ENCODE measurements around the gene MEX3C.

MEX3C gene

DNA sequence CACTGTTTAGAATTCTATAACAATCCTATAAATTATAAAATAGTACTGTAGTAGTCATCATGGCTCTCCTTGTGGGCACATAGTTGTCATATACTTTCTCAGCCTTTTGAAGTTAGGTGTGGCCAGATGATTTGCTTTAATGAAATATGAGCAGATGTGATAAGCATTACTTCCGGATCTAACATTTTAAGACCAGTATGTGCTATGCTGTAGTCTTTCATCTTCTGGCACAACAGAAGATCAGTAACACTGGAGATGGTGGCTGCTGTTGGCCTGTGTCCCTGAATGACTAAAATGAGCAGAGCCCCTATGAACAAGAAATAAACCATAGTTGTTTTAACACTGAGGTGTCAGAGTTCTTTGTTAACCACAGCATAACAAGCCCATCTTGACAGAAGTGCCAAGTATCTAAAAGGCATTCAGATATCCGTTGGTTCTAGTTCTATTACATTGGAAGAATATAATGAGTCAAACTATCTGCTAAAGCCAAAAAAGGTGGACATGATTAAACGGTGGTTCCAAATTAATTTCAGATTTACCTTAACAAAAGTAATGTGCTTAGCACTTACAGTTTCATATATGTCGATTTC is 6.3 kb downstream of the MEX3C start:
- FAIRE-seq = no peak

DNA sequence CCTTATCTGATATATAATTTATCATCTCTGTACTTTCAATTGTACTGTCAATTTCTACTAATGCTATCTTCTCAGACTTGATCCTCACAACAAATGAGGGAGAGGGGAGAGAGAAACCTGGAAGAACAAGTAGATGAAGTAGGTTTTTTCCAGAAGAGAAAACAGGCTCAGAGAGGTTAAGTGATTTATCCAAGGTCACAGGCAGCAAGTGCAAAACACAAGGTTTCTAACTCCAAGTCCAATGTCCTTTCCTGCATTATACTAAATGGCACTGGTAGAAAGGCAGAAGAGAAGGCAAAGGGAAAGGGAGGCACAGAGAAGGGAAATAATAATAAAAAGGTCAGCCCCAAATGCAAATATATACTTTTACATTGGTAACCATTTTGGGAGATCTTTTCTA is 7.5 kb downstream of the MEX3C start:
- FAIRE-seq = no peak

DNA sequence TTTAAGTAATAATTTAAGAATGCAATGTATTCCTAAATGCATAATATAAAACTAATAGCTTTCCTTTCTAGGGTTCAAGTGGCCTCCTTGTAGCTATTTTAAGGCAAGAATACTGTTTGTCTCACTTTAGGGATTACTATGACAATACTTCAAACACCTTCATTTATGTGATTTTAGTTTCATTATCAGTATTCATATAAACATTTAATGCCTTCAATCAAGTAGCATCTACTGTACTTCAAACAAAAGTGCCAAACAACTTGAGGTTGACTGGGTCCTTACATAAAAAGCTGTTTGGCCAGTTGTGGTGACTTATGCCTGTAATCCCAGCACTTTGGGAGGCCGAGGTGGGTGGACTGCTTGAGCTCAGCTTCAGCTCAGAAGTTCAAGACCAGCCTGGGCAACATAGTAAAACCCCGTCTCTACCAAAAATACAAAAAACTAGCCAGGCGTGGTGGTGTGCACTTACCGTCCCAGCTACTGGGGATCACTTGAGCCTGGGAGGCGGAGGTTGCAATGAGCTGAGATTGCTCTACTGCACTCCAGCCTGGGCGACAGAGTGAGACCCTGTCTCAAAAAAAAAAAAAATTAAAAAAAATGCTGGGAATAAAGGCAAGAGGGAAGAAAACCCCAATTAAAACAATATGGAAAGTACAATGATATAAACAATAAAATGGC is 9.3 kb downstream of the MEX3C start:
- FAIRE-seq = no peak

DNA sequence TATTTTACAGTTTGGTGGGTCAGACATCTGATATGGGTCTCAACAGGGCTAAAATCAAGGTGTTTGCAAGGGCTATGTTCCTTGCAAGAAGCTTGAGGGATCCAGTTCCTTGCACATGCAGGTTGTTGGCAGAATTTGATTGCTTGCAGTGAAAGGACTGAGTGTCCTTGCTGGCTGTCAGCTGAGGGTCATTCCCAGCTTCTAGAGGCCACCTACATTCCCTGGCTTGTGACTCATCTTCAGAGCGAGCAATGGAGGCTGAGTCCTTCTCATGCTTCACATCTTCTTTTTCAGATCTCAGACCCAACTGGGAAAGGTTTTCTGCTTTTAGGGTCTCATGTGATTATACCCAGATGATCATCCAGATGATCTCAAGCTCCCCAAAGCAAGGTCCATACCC is 12.4 kb downstream of the MEX3C start:
- no peak for FAIRE-seq

DNA sequence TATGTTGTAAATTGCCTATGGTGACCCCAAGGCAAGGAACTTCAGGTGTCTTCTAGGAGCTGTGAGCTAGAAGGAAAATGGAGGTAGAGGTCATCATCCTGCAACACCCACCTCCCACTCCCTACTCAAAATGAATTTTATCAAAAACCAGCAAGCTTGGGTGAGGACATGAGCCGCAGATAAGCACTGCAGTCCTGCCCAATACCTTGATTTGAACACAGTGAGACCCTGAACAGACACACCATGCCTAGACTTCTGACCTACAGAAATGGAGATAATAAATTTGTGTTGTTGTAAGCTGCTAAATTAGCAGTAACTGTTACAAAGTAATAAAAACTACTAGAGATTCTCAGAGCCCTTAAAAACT is 13.4 kb downstream of the MEX3C start:
- FAIRE-seq = no peak

DNA sequence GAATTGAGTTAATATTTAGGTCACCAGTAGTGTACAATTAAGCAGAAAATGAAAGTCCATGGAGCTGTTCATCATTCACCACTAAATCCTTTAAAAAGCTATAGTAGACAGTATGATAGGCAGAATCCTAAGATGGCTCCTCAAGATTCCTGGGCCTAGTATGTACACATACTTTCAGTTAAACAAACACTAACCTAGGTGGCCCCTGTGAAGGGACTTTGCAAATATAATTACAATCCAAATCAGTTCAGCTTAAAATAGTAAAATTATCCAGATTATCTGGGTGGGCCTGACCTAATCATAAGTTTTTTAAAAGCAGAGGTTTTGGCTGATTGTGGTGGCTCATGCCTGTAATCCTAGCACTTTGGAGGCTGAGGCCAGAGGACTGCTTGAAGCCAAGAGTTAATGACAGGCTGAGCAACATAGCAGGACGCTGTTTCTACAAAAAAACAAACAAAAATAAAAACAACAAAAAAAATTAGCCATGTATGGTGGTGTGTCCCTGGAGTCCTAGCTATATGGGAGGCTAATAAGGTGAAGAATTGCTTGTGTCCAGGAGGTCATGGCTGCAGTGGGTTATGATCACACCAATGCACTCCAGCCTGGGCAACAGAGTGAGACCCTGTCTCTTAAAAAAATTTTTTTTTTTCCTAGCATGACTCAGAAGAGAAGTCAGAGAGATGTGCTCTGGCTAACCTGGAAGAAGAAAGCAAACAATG is 13.9 kb downstream of the MEX3C start:
- no peak for FAIRE-seq

DNA sequence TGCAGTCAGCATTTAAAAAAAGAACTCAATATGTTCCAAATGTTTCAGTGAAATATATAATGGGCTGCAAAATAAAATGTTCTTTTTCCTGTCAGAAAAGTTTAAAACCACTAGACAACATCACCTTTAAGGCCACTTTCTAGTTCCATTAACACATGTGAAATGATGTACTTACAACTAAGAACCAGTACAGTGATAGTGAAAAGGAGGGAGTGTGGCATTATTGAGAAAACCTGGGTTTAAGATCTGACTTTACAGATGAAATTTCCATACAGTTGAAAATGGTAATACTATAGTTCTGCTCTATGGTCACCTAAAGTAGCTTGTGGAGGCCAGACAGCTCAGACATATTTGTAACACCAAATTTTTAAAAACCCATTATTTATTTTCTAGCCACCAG is 14.7 kb downstream of the MEX3C start:
- no peak for FAIRE-seq

DNA sequence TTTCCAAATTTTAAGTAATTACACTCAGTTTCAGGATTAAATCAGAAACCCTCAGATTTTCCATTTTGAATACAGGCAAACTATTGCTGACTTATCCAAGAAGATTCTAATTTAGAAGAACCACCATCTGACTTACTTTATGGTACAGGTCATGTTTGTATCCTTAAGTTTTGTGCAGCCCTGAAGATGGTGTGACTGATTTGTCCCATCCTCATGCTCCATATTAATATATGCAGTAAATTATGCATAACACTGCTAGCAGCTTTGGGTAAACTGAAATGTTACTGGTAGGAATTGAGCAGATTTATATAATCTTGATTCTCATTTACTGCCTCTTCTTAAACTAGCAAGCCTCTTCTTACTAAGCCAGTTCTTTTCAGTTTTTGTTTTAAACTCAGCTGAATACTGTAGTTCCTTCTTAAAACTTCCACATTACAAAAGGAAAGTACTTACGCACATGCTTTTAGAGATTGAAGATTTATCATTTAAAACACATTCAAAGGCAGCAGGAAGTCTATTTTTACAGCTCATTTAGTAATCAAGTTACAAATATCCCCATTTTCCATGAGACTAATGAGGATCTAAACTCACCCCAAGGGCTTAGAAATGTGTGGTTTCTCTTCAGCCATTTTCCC is 25.7 kb downstream of the MEX3C start:
- FAIRE-seq = no peak

DNA sequence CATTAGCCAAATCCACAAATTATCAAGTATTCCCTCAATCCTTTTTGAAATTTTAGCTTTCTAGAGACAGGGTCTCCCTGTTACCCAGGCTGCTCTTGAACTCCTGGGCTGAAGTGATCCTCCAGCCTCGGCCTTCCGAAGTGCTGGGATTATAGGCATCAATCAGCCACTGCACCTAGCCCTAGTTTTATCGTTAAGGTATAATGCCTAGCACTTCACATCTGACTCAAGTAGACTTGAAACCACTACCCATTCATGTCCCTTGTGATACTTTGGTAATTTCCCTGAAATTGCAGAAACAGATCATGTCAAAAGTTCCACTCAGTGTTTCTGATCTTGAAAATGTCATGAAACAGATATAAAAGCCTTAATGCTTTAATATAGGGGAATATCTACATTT is 26.3 kb downstream of the MEX3C start:
- FAIRE-seq = no peak

DNA sequence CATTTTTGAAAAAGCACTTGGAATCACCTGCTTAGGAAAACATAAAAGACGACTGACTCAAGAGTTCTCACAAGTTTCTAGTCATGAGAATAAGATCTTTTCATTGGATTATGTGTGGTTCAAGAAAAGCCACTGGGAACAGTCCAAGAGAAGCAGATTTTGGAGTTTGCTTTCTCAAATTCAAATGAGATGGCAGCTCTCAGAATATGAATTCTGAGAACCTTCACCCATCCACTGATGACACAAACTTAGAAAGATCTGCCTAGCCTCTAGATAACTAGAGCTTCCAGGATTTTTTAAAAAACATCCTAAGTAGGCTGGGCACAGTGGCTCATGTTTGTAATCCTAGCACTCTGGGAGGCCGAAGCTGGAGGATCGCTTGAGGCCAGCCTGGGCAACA is 26.8 kb downstream of the MEX3C start:
- no peak for FAIRE-seq

DNA sequence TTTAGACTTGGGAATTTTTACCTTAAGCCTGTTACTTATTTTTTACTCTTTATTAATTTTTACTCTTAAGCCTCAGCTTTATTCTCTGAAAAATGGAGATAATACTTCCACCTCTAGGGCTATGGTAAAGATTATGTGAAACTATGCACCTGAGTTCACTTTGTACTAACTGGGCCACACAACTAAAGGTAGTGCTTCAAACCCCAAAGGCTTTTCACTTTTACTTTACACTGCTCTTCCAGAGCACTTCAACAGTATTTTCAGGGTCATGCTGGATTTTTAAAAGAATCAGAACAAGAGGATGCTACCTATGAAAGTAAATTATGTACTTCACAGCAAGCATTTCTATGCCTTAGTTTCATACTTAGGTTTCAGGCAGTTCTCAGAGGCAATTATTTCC is 27.8 kb downstream of the MEX3C start:
- FAIRE-seq = no peak

DNA sequence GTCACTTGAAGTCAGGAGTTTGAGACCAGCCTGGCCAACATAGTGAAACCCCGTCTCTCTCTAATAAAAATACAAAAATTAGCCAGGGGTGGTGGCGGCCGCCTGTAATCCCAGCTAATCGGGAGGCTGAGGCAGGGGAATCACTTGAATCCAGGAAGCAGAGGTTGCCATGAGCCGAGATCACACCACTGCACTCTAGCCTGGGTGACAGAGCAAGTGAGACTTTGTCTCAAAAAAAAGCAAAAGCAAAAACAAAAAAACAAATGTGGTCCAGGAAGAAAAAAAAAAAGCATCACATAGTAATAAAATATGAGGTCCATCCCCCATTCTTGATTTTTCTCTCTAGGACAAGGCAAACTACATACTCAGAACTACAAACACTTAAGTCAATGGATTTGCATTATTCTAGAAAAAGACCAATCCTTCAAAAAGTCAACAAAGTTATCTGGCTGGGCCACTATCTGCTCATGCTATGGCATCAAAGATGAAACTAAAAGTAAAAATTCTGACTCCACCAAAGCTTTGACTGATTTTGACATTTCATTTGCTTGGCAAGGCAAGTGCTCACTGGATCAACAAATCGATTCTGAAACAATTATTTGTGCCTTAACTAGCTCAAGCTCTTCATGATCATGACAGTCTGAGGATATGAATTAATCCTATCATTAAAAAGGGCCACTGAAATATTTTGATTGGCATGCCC is 28.4 kb downstream of the MEX3C start:
- no peak for FAIRE-seq

DNA sequence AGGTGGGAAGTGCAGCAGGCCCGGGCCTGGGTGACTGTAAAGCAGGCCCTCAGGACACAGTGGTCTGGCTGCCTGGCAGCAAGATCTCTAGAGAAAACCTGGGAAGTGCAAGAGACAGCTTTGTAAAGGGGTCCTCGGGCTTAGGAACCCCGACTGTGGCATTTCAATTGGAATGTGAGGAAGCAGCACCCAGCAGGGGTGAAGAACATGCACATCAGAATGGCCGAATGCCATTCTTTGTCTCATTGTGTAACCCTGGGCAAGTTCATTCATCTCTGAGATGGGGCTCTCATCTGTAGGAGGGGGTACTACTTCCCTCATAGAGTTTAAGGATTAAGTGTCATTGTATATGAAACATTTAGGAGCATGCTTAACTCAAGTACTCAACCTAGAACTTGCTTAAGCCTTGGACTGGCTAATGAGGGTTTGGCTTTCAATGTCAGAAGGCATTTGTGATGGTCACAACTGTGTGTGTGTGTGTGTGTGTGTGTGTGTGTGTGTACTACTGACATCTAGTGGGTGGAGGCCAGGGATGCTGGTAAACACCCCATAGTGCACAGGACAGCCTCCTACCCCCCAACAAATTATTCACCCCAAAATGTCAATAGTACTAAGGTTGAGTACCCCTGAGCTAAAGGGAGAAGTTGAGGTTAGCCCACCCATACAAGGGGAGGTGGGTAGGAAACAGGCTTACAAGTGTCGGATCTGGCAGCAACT is 29.3 kb downstream of the MEX3C start:
- no peak for FAIRE-seq

DNA sequence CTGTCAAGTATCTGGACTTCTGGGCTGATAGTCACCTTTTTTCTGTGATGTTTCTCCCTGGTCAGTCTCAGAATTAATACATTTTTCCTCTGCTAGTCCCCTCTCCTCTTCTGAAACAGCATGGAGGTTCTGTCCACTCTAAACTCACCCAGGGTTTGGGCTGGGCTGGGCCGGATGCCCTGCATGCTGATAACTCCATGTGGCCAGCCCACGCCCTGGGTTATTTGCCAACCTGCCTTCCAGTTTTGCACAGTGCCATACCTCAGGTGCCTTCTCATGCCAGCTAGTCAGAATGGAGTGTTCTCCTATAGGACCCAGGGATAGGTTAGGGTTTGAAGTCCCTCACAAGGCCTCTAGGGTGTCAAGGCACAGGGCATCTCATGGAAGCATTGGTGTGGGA is 32.2 kb downstream of the MEX3C start:
- FAIRE-seq = no peak

DNA sequence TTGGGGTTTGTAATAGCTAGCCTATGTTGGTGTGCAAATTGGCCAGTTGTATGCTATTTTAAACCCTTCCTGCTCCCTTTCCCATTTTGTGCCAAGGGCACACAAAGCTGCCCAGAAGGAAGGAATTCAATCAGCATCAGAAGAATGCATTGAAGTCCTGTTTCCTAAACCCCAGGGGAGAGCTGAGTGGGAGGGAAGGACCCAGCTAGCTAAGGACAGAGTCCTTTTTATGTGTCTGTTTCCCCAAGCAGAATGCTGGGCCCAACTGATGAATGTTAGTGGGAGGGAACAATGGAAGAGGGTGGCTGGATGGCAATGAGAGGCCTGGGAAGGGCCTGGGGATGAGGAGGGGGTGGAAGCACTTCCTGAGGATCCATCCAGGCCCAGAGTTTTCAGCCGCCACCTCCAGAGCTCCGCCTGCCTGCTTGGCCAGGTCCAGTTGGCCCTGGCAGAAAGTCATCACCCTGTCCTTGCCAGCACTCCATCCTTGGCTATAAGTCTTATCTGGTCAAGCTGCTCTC is 32.7 kb downstream of the MEX3C start:
- FAIRE-seq = no peak

DNA sequence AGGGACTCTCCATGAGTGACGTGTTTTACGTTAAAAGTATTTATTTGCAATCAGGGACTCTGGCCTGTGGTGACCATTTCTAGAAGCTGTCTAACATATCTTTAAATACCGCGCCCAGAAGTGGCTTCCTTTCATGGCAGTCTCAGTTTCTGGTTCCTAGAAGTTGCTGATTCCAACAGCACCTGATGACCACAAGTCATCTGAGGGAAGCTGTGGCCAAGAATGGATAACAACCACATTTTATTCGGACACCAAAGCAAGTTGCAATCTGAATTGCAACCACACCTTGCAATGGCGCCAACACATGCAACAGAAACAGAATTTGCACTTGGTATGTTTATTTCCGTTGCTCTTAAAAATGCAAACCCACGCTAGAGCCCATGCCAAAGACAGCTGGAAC is 33.1 kb downstream of the MEX3C start:
- FAIRE-seq = no peak

DNA sequence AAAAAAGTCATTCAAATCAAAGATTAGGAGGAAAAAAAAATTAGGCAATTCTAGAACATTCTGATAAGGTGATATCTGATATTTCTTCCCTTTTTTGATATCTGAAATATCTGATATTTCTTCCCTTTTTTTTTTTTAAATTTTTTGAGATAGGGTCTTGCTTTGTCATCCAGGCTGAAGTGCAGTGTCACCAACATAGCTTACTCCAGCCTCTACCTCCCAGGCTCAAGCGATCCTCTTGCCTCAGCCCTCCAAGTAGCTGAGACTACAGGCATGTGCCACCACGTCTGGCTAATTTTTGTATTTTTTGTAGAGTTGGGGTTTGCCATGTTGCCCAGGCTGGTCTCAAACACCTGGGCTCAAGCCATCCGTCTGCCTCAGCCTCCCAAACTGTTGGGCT is 33.9 kb downstream of the MEX3C start:
- FAIRE-seq = no peak

DNA sequence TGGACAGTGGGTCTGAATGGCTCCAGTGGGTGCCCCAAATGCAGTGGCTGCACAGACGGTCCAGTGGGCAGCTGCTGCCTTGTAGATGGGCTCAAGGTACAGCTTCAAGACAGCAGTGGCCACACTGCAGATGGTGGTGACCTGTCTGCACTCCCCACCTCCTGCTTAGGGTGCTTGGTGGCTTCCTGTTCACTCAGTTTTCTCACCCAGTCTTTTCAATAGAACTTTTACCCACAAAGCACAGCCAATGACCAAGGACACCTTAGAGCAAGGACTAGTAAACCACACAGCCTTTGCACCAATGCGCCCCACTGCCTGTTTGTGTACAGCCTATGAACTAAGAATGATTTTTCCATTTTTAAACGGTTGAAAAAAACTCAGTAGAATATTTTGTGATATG is 34.9 kb downstream of the MEX3C start:
- FAIRE-seq = no peak

DNA sequence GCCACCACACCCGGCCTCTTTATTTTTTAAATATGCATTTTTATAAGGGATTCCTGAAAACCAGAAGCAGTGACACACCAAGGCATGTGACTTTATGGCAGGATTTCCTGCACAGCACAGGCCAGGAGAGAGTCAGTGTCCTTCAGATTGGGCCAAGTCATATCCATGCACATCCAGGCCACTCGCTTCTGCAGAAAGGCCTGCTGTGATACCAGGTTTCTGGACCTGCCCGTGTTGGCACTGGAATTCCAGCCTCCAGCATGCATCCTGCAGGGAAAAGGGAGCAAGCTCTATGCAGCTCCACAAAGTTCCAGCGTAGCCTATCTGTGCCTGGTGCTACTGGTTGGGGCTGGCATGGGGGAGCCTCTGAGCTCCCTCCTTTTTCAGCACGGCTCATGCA is 36.8 kb downstream of the MEX3C start:
- no peak for FAIRE-seq

DNA sequence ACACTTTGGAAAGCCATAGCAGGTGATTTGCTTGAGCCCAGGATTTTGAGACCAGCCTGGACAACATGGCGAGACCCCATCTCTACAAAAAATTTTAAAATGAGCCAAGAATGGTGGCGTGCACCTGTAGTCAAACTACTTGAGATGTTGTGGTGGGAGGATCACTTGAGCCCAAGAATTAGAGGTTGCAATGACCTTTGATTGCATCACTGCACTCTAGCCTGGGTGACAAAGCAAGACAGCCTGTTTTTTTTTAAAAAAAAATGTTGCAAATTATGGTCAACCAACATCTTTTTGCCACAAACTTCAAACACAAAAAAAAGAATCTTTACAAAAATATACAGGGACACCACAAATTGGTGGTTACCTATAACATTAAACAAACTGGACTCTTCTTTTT is 40.3 kb downstream of the MEX3C start:
- no peak for FAIRE-seq

DNA sequence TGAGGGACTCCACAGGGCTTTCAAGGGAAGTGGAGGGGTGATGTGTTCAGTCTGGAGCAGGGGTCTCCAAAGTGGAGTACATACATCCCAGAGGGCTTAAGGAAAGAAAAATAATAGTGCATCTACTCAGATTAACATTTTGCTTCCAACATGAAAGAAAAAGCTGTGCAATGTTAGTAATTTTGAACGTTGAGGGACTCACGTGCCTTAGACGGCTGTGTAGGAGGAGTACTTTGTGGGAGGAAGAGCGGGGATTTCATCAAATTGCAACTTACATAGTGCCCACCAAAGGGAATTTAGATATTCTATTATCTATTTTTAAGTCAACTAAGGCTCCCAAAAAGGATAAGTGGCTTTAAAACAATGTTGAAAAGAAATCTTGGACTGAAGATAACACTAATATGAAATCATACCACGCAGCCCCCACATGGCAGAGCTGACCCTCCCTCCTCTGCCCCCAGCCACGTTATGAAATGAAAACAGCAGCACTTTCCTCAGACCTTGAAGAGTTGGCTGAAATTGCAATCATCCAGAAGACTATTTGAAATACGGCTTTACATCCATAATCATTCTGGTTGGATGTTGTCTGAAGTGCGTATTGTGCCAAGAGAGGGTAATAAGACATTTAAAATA is 42.9 kb downstream of the MEX3C start:
- FAIRE-seq = no peak

All from A204.1 (cell line).